GM12875 (cell line): ENCODE measurements around the gene TNFSF11.

Source experiments
- H3K4me3 ChIP-seq: one replicate; pipeline ENCODE4 v1.5.1; 2011; ENCODE audit warnings: low read depth, low read length, control low read depth
- TF ChIP-seq, protein P1 (sequence below): IDR thresholded peaks from 2 replicates; pipeline ENCODE4 v1.5.1; 2011; ENCODE audit warnings: low read depth, mild to moderate bottlenecking, control low read depth, inconsistent platforms, low read length, moderate library complexity, borderline replicate concordance; ENCODE audit not compliant: insufficient read depth

TNFSF11 gene

DNA sequence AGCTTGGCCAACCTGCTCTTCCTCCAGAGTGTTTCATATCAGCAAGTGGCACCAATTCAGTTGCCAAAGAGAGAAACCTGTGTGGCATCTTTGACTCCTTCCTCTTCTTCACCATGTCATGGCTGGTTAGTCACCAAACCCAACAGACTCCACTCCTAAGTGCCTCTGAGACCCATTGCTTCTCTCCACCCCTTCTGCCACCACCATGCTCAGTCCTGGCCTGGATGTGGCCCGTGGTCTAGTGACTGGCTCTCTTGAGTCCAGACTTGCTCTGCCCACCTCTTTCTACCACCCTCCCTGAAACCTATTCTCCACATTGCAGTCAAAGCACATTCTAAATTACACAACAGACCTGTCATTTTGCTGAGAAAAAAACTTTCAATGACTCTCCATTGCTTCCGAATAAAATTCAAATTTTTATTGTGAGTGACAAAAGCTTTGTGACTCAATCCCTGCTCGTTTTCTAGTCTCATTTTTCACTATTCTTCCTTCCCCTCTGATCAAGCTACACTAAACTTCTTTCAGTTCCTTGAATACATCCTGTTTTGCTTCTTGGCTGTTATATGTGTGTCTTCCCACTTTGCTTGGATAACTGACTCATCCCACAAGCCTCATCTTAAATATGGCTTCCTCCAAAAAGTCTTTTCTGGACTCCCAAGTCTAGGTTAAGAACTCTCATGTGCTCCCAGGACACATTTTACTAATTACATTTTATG is 12.0 kb upstream of the TNFSF11 start:
- no peak overlapping the region for H3K4me3 ChIP-seq
- TF ChIP-seq, protein P1, sequence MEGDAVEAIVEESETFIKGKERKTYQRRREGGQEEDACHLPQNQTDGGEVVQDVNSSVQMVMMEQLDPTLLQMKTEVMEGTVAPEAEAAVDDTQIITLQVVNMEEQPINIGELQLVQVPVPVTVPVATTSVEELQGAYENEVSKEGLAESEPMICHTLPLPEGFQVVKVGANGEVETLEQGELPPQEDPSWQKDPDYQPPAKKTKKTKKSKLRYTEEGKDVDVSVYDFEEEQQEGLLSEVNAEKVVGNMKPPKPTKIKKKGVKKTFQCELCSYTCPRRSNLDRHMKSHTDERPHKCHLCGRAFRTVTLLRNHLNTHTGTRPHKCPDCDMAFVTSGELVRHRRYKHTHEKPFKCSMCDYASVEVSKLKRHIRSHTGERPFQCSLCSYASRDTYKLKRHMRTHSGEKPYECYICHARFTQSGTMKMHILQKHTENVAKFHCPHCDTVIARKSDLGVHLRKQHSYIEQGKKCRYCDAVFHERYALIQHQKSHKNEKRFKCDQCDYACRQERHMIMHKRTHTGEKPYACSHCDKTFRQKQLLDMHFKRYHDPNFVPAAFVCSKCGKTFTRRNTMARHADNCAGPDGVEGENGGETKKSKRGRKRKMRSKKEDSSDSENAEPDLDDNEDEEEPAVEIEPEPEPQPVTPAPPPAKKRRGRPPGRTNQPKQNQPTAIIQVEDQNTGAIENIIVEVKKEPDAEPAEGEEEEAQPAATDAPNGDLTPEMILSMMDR, result no peak

DNA sequence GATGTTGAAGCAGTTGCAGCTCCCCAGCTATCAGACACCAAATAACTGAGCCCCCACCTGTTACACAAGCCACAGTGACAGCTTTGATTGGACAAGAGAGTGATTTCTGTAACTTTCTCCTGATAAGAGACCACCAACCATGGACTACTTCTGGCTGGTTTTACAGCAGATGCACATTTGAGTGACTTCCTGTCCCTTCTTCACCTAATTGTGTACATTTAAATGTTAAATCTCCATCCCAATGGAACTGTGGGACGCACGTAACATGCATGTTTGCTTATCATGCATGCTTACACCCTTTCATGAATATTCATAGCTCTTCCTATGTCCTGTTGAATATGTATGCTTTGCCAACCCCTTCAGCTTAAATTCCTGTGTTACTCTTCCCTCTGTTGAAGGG is 6.0 kb upstream of the TNFSF11 start:
- TF ChIP-seq, protein P1, result no peak
- H3K4me3 ChIP-seq, result no peak overlapping the region

DNA sequence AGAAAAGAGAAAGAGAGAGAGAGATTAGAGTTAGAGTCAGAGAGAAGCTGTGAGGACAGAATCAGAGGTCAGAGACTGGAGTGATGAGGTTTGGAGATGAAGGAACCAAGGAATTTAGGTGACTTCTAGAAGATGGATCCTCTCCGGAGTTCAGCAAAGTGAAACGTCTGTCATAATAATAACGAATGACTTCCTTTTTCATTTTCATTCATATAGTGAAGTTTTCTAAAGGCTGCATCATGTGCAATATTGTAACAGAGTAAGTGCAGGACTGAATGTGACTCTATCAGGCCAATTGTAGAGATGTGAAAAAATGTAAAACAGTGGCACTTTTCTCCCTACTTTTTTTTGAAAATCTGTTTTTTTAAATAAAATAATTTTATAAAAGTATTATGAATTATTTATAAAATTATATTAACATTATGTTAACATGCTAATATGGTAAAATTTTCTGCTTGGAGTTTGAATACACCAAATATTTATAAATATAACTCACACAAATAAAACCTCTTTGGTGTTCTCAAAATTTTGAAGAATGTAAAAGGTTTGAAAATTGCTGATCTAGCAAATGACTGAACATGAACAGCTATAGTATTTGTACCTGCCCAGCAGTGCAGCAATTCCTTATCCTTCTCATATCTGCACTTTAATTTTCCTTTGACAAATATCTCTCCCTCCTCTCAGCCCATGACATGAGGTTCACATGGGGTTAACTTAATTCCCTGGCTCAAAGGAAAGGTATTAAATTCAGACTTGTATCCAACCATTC is 4.2 kb upstream of the TNFSF11 start:
- H3K4me3 ChIP-seq, result no peak overlapping the region
- TF ChIP-seq, protein P1, result no peak

- no peak overlapping the region for H3K4me3 ChIP-seq
- TF ChIP-seq, protein P1, result no peak
Measured at GRCh38 chr13:42571895-42572294, 2.1 kb upstream of the TNFSF11 start.

DNA sequence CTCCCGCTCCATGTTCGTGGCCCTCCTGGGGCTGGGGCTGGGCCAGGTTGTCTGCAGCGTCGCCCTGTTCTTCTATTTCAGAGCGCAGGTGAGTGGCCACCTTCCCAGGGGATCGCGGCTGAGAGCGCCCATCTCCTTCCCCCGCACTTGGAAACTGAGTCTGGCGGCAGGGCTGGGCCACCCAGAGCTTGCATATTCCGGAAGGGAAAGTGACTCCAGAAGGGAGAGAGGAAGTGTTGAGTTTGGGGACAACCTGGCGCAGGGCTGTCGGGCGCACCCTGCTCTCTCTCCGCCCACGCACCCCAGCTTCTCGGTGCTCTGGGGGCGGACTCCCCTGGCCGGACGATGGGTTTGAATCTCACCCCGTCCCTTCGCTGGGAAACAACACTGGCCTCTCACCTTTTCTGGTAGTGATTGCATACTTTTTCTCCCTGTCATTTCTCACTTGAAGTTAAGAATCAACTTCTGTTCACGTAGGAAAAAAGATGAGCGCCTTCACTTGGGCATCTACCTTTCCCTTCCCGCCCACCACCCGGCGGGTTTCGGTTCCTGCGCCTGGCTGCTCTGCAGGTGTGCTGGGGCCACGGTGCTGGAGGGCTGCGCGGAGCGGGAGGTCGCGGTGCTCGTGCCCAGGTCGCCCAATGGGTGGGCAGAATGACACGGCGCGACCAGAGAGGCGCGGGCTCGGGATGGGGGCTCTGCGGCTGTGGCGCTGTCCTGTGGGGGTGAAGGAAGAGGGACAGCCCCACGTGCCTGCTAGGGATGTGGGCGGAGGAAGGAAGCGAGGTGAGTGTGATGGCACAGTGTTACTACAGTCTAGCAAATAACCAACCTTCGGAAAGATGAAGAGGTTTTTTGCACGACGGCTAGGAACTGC is 721 bp downstream of the TNFSF11 start:
- TF ChIP-seq, protein P1, result no peak
- peak overlapping the region; percentile 91 for H3K4me3 ChIP-seq

- H3K4me3 ChIP-seq, result peak overlapping the region; percentile 91
Measured at GRCh38 chr13:42575938-42576337, 2.0 kb downstream of the TNFSF11 start.

More at GRCh38 chr13:42575938-42576337, 2.0 kb downstream of the TNFSF11 start:
- TF ChIP-seq, protein P1, result no peak
